C4-2B (cell line): ENCODE data around the gene PGBD2.
"Not testable (repeated sequence)": the region's sequence is repeated elsewhere in the genome, so short reads cannot be mapped to it uniquely, and the experiment has no call there.

Source experiments
- H3K27ac ChIP-seq: fragments of 450-650 bp; 2 replicates; pipeline ENCODE4 v1.5.1; 2017
- ZFX ChIP-seq: fragments of 450-650 bp; IDR thresholded peaks from 2 replicates; pipeline ENCODE4 v1.6.1; 2017
- TF ChIP-seq, protein P1 (sequence below): fragments of 450-650 bp; conservative IDR thresholded peaks from 2 replicates; pipeline ENCODE4 v1.5.1; 2017; ENCODE audit warnings: mild to moderate bottlenecking

The PGBD2 gene

DNA sequence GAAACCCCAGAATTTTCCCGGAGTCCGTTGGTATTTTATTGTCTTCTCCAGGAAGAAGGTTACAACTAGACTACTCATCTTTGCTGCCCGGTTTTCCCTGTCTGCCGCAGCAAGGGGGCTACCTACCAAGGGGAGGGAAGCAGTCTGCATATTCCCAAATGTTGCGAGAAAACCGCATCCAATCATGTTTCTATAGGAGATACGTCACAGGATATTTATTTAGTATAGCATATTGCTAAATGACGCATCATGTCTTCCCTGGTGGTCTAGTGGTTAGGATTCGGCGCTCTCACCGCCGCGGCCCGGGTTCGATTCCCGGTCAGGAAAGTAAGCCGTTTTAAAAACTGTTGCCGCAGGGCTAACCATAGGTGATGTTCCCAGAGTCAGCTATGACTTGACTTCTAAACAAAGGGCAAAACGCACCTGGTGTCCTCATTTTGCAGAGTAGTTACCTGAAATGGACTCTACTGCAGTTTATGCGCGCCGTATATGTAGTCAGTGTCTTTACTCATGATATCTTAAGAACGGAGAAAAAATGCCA, 32.0 kb upstream of the PGBD2 start:
- TF ChIP-seq ZFX: no peak
- TF ChIP-seq, protein P1, sequence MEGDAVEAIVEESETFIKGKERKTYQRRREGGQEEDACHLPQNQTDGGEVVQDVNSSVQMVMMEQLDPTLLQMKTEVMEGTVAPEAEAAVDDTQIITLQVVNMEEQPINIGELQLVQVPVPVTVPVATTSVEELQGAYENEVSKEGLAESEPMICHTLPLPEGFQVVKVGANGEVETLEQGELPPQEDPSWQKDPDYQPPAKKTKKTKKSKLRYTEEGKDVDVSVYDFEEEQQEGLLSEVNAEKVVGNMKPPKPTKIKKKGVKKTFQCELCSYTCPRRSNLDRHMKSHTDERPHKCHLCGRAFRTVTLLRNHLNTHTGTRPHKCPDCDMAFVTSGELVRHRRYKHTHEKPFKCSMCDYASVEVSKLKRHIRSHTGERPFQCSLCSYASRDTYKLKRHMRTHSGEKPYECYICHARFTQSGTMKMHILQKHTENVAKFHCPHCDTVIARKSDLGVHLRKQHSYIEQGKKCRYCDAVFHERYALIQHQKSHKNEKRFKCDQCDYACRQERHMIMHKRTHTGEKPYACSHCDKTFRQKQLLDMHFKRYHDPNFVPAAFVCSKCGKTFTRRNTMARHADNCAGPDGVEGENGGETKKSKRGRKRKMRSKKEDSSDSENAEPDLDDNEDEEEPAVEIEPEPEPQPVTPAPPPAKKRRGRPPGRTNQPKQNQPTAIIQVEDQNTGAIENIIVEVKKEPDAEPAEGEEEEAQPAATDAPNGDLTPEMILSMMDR: no peak
- no peak overlapping the region for H3K27ac ChIP-seq

DNA sequence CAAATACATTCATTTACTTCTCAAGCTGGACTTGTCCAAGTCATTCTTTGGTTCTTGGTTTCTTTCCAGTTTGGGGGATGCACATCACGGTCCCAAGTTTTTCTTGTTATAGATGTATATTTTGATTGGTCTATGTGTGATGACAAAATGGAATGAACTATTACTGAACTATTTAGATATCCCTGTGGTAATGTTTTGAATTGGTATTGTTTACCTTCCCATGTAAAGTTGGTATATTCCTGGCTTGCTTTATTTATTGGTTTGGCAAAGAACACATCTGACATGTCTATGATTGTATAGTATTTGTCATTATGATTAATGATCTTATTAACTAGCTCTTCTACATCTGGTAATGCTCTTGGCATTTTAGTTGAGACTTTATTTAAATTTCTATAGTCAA, 24.8 kb upstream of the PGBD2 start:
- TF ChIP-seq, protein P1: no peak
- TF ChIP-seq ZFX: no peak

DNA sequence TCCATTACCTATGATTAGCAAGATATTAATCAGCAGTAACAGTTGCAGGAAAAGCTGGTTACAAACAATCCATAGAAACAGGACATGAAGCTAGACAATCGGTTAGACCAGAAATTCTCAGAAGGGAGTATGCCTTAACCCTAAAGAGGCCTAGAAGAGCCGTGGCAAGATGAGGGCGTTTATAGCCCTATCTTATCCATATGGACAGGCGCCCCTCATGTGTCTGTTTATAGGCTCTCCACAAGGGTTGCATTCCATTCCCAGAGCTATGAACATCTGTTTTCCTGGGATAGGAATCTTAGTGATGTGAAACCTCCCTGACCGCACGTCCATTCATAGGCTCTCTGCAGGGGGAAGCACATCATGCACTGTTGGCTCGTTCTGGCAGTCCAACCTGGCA, 23.6 kb upstream of the PGBD2 start:
- not testable (repeated sequence) for H3K27ac ChIP-seq

More for the DNA sequence above, 24.8 kb upstream of the PGBD2 start:
- no peak overlapping the region for H3K27ac ChIP-seq

DNA sequence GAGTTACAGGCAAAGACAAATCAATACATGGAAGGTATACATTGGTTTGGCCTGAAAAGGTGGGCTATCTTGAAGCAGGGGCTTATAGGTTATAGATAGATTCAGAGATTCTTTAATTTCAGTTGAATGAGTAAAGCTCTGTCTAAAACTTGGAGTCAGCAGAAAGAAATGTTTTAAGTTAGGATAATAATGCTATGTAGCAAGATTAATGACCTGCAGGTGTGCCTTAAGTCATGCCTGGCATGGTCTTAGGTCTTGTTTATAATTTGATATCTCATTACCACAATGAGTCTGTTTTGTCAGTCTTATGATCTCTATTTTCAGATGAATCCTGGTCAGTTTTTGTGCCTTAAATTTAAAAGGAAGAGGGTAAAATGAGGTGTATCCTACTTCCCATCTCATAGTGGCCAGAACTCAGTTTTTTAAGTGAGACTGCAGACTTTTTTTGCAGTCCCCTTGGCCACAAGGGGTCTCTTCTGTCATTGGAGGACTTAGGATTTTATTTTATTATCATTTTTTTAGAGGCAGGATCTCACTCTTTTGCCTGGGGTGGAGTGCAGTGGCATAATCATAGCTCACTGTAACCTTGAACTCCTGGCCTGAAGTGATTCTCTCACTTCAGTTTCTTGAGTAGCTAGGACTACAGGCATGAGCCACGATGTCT, 21.3 kb upstream of the PGBD2 start:
- no peak overlapping the region for H3K27ac ChIP-seq
- TF ChIP-seq, protein P1: no peak
- TF ChIP-seq ZFX: no peak

DNA sequence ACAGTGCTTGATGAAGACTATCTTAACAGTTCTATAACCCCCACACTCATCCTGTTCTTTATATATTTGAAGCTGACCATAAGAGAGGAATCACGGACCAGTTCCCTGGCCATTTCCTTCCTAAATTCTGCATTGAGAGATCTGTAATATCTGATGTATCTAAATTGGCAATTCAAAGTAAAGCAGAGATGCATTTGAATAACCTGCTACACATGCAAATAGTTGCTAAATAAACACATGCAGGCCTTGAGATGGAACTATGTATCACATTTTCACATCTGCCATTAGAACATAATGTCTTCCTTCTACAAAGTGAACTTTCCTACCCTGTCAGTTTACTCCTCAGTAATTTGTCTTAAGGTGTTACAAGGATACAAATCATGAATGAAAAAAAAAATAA, 20.4 kb upstream of the PGBD2 start:
- no peak overlapping the region for H3K27ac ChIP-seq
- TF ChIP-seq, protein P1: no peak
- TF ChIP-seq ZFX: no peak

DNA sequence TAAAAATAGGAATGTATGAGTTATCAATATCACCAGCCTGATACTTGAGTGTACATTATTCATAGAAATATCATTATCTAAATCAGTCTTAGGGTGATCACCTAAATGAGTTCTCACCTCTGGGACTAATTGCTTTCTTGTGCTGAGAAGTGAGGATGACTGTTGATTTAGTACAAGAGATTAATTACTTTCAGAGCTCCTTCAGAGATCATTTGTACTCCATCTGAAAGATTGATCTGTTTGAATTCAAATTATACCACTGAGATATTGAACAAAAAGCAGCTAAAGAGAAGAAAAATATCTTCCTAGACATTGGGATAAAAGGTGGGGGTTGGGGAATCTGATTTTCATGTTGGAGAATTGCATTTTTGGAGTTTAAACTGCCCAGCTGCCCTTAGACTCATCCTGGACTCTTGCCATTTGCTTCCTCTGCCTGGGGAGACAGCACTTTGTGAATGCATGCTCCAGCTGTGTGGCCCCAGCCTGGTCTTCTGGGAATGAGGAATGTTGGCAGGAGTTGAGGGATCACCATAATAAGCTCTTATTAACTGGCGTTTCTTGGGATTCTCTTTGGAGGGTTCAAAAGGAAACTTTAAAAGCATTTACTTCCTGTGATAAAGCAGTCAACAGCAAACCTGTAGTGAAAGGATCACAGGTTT, 19.7 kb upstream of the PGBD2 start:
- no peak for TF ChIP-seq ZFX
- TF ChIP-seq, protein P1: no peak
- H3K27ac ChIP-seq: no peak overlapping the region

DNA sequence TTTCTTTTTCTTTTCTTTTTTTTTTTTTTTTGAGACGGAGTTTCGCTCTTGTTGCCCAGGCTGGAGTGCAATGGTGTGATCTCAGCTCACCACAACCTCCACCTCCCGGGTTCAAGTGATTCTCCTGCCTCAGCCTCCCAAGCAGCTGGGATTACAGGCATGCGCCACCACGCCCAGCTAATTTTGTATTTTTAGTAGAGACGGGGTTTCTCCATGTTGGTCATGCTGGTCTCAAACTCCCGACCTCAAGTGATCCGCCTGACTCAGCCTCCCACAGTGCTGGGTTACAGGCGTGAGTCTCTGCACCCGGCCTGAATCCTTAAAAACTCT, 16.2 kb upstream of the PGBD2 start:
- not testable (repeated sequence) for H3K27ac ChIP-seq

DNA sequence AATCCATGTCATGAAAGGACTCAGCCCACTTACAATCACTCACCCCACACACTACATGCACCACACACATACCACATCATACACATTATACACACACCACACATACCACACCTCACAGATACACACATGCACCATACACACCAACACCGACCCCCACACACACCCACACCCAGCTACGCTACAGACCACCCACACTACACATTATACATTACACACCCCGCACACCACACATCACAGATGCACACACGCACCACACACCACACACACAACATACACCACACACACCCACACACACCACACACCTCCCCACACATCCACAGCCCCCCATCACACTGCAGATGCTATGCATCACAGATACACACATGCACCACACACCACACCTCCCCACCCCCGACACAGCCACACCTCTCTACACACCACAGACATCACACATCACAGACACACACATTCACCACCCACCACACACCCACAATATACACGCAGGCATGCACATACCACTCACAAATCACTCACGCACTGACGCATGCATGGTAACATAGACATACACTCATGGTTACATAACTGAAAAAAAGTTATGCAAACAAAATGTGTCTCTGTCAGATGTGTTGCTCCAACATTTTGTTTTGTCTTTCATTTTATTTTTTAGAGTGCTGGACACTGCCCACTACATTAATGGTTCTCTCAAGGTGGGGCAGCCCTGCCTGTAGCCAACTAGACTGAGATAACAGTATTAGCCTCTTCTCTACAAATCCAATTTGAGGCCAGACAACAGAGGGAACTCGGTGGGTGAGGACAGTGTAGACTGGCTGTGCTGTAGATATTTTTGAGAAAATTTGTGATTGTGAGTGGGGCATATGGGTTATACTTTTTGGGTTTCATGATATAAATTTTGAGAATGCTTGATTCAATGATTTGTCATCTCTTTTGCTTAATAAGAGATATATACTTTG, 15.2 kb upstream of the PGBD2 start:
- no peak overlapping the region for H3K27ac ChIP-seq
- TF ChIP-seq, protein P1: no peak
- no peak for TF ChIP-seq ZFX
